Tongue (tissue), 2 donors: ENCODE measurements around the gene BRIP1. TPM values are rescaled to one million over a fixed set of nuclear protein-coding genes. Genes with fewer than 3 reads are reported as not detected.

Experiments
- small RNA-seq: library from RNA; depleted of rRNA; stranded (forward); fragments of <200 nt; gene quantifications from one replicate; pipeline ENCODE3, GENCODE V24; 2014; ENCODE audit warnings: low replicate concordance
- total RNA-seq: library from RNA; depleted of rRNA; stranded (reverse); fragments of >200 nt; gene quantifications from one replicate; pipeline ENCODE4 v1.2.3, GENCODE V29; 2014

BRIP1 gene
- total RNA-seq, 1 donor from 2014 or later: 6.5 TPM

Small RNA genes lying within 50 kb of the gene (small RNA-seq; reads per million reads assigned to genes)
- not detected for gene RF00019

Other genes starting within 250 kb of the BRIP1 start
- 25.2 TPM for gene INTS2, start 64.5 kb upstream of the BRIP1 start, total RNA-seq
- gene MED13, start 201.8 kb upstream of the BRIP1 start, total RNA-seq: 86.2 TPM